ENCODE results near the gene PLEKHJ1. TPM values are rescaled to one million over a fixed set of nuclear protein-coding genes. Genes with fewer than 3 reads are reported as not detected.

PLEKHJ1 gene
- total and polyA plus RNA-seq, 9 of the 15 experiments (the other 6 are each of a cell fraction or from before 2014, with no cell fraction given): 1.5 to 188 (median 63.9) TPM

DNA sequence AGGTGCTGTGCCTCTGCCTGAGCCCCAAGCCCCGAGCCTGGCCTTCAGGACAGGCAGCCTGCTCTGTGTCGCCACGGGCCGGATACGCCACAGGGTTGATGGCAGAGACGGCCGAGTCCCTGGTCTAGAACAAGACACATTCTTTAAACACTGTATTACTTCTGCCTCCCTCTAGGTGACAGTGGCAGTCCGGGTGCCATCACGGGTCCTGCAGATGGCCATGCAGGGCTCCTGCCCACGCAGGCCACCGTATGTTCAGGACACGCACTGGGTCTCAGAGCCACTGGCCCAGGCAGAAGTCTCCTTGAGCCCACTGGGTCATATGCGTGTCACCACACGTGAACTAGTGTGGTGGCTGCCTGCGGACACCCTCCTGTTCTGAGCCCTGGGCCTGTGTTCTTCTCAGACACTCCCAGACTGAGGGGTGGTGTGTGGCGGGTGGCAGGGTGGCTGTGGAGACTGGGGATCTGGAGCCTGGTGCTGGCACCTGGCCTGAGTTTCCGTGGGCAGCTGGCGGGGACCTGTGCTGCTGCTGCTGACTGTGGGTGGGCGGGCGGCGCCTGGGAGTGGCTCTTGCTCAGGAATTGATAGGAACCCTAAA, 4.4 kb downstream of the PLEKHJ1 start (continued):
- TF ChIP-seq XRCC5 (IDR thresholded peaks at IDR 0.05; ENCODE audit: low read depth, low read length) (0 out of 2 replicates have a peak, but pooled peaks have one; percentile 24), MYNN (IDR thresholded peaks at IDR 0.05) (0 out of 2 replicates have a peak, but pooled peaks have one; percentile 17), MYNN (CRISPR knock-in tag; IDR thresholded peaks at IDR 0.05) (no peak), ILF3 (IDR thresholded peaks at IDR 0.05; ENCODE audit: borderline replicate concordance) (no peak)

DNA sequence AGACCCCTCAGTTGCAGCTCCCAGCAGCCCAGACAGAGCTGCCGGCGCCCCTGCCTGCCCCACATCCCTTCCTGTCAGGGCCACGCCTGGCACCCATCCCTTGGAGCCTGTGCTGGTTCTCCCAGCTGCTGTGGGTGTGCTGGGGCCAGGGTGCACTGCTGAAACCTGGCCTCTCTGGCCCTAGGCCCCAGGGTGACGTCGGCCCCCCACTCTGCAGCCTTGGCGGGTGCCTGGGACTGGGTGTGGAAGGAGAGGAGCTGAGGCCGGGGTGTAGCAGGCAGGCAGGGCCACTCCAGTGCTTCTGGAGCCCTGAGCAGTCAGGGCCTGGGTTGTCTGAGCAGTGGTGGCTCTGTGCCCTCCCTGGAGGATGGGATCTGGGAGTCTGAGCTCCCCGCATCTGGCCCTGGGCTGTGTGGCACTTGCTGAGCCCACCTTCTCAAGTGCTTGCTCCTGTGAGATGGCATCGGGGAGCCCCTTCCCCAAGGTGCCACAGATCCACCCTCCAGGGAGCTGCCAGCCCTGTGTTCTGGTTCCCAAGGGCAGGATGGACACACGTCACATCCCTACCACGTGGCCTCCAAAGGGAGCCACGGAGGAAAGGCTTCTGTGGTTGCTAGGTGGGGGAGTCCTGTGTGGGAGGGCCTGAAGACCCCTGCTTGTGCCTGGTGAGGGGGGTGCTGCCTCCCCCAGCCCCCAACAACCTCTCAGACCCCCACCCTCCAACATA, 5.2 kb downstream of the PLEKHJ1 start:
- H3K4me3 ChIP-seq: no peak overlapping the region
- peaks cover 0 to 79% of the 10 kb centered on the region in 2 experiments; a peak in 3 of 5 replicates for H3K4me1 ChIP-seq (replicated peaks in 1 of 2; ENCODE audit: control insufficient read depth in 2 of 2, insufficient read depth in 2 of 2, low read length in 2 of 2)
- H2AFZ ChIP-seq (ENCODE audit: low read depth, low read length): no peak overlapping the region
- WGBS (ENCODE audit: insufficient coverage, low coverage, missing lambda C conversion rate): 83% methylated on average over 11 of the region's 12 CpGs
- FAIRE-seq: no peak
- H3K27me3 ChIP-seq (ENCODE audit: control insufficient read depth in 2 of 2, insufficient read depth in 2 of 2, low read length in 2 of 2): no peaks in the 10 kb centered on the region
- peak overlapping the region in 1 of 2 experiments; percentile 70; a peak in 2 of 4 replicates for H3K9ac ChIP-seq (ENCODE audit: insufficient read depth in 1 of 2, low read depth in 2 of 2, low read length in 2 of 2)
- BruUV-seq (replicated peaks): TSS peak; percentile 38
- in situ Hi-C loops (cut with MboI): loop anchor here (10.0 kb wide), 1 partner anchor 84 kb away; no protein-coding TSS in a partner anchor
- H4K20me1 ChIP-seq (replicated peaks; ENCODE audit: control insufficient read depth, insufficient read depth, low read length): 0 out of 2 replicates have a peak, but pooled peaks cover 13% of the 10 kb centered on the region
- H3K9me1 ChIP-seq (ENCODE audit: control insufficient read depth, insufficient read depth, low read length): no peaks in the 10 kb centered on the region
- peaks cover 79% of the 10 kb centered on the region; the same call in 2 of the 3 replicates for H3K36me3 ChIP-seq (ENCODE audit: control insufficient read depth, insufficient read depth, low read length)
- H3K27ac ChIP-seq (ENCODE audit: extremely low read depth, low read depth, low read length): no peak overlapping the region
- no peak overlapping the region for H3K4me2 ChIP-seq (ENCODE audit: insufficient read depth, low read length)
- no peaks in the 10 kb centered on the region for H3K9me3 ChIP-seq (replicated peaks; ENCODE audit: control insufficient read depth, insufficient read depth, low read depth, low read length)
- ChIA-PET POLR2A (interaction anchor here (0.5 to 1.9 kb wide), 7 partner anchors 9 to 496 kb away, joined by 3 to 9 read pairs (median 3); no protein-coding TSS in a partner anchor), CTCF (ENCODE audit: low intra/inter-chr PET ratio) (no interaction called here)
- peaks cover 37% of the 10 kb centered on the region for H3K79me2 ChIP-seq (ENCODE audit: control insufficient read depth, insufficient read depth, low read length)
- ATAC-seq: peak; percentile 3; the same call in 1 of the 3 replicates
- intact Hi-C loops (cut with micrococcal nuclease): no loop called here
- no peak for DNase-seq (ENCODE audit: extremely low read depth in 1 of 4, low spot score in 3 of 4)
- TF ChIP-seq PTTG1 (tag; IDR thresholded peaks at IDR 0.05; ENCODE audit: low read depth) (no peak), KDM5B (IDR thresholded peaks at IDR 0.05; ENCODE audit: insufficient replicate concordance, low read depth, low read length) (peak; percentile 6), CBFB (CRISPR knock-in tag; IDR thresholded peaks at IDR 0.05) (0 out of 2 replicates have a peak, but pooled peaks have one; percentile 15), DACH1 (IDR thresholded peaks at IDR 0.05; ENCODE audit: partially characterized antibody) (no peak), HDAC6 (IDR thresholded peaks at IDR 0.05; ENCODE audit: low read depth, low read length) (0 out of 2 replicates have a peak, but pooled peaks have one; percentile 35), TCF7L2 (IDR thresholded peaks at IDR 0.05; ENCODE audit: low read depth, low read length) (no peak), ZNF316 (IDR thresholded peaks at IDR 0.05) (no peak), CEBPB (tag; IDR thresholded peaks at IDR 0.05) (no peak), GABPB2 (CRISPR knock-in tag; conservative IDR thresholded peaks at IDR 0.05) (no peak), ARHGAP35 (IDR thresholded peaks at IDR 0.05; ENCODE audit: partially characterized antibody) (no peak), SUPT5H (IDR thresholded peaks at IDR 0.05) (peak; percentile 42; the same call in 1 of the 2 replicates), ZNF347 (CRISPR knock-in tag; IDR thresholded peaks at IDR 0.05; ENCODE audit: low read depth) (no peak), POLR2B (IDR thresholded peaks at IDR 0.05; ENCODE audit: low read depth, partially characterized antibody) (peak; percentile 31), POLR2G (IDR thresholded peaks at IDR 0.05; ENCODE audit: low read depth, low read length) (peak; percentile 65), MBD2 (IDR thresholded peaks at IDR 0.05; ENCODE audit: borderline replicate concordance, low read depth) (no peak), ZBTB17 (CRISPR knock-in tag; IDR thresholded peaks at IDR 0.05) (0 out of 2 replicates have a peak, but pooled peaks have one; percentile 55)
- TF ChIP-seq, protein P1, sequence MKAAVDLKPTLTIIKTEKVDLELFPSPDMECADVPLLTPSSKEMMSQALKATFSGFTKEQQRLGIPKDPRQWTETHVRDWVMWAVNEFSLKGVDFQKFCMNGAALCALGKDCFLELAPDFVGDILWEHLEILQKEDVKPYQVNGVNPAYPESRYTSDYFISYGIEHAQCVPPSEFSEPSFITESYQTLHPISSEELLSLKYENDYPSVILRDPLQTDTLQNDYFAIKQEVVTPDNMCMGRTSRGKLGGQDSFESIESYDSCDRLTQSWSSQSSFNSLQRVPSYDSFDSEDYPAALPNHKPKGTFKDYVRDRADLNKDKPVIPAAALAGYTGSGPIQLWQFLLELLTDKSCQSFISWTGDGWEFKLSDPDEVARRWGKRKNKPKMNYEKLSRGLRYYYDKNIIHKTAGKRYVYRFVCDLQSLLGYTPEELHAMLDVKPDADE (conservative IDR thresholded peaks at IDR 0.05; ENCODE audit: control insufficient read depth, low read depth, low read length): no peak

All from K562 (cell line).